Progenitor cell of endocrine pancreas (in vitro differentiated cells): ENCODE results near the gene UNCX. TPM values are rescaled to one million over a fixed set of nuclear protein-coding genes. Genes with fewer than 3 reads are reported as not detected.
"Not testable (repeated sequence)": the region's sequence is repeated elsewhere in the genome, so short reads cannot be mapped to it uniquely, and the experiment has no call there.

Experiments
- DNase-seq: peaks from one replicate; pipeline ENCODE4 v3.0.0; 2021; ENCODE audit warnings: low spot score; ENCODE audit not compliant: unreplicated experiment
- H3K27ac Mint-ChIP-seq: 2 replicates; pipeline ENCODE4 v1.8.0; 2021; ENCODE audit warnings: mild to moderate bottlenecking, moderate library complexity, mixed read lengths
- H3K27me3 Mint-ChIP-seq: 2 replicates; pipeline ENCODE4 v1.8.0; 2021; ENCODE audit warnings: mixed read lengths
- H3K36me3 Mint-ChIP-seq: 2 replicates; pipeline ENCODE4 v1.8.0; 2022; ENCODE audit warnings: mixed read lengths; ENCODE audit not compliant: insufficient read depth
- H3K4me1 Mint-ChIP-seq: 2 replicates; pipeline ENCODE4 v1.8.0; 2021; ENCODE audit warnings: low read depth, mixed read lengths
- H3K4me3 Mint-ChIP-seq: 2 replicates; pipeline ENCODE4 v1.8.0; 2021; ENCODE audit warnings: low read depth, mild to moderate bottlenecking, moderate library complexity, mixed read lengths
- H3K9me3 Mint-ChIP-seq: 2 replicates; pipeline ENCODE4 v1.8.0; 2021; ENCODE audit warnings: low read depth, mixed read lengths
- CTCF ChIP-seq: fragments of 200-600 bp; sonication (generic); IDR thresholded peaks from one replicate; pipeline ENCODE4 v1.5.0; 2021; ENCODE audit warnings: antibody characterized with exemption, mild to moderate bottlenecking; ENCODE audit not compliant: unreplicated experiment
- total RNA-seq: library from RNA; stranded (reverse); gene quantifications from 2 replicates; pipeline ENCODE4 v1.2.1, GENCODE V29; 2021

UNCX gene
- total RNA-seq, 1 donor from 2014 or later: not detected

- no peaks in the 10 kb centered on the region for H3K9me3 Mint-ChIP-seq
- peaks cover 37% of the 10 kb centered on the region for H3K27me3 Mint-ChIP-seq
- H3K27ac Mint-ChIP-seq: no peak overlapping the region
- no peak for DNase-seq
- no peaks in the 10 kb centered on the region for H3K4me1 Mint-ChIP-seq
- no peak for TF ChIP-seq CTCF
- H3K36me3 Mint-ChIP-seq: no peaks in the 10 kb centered on the region
- no peak overlapping the region for H3K4me3 Mint-ChIP-seq
Measured at GRCh38 chr7:1210321-1210978, 22.2 kb upstream of the UNCX start.

- no peak for TF ChIP-seq CTCF
- no peaks in the 10 kb centered on the region for H3K4me1 Mint-ChIP-seq
- no peak overlapping the region for H3K4me3 Mint-ChIP-seq
- no peak overlapping the region for H3K27ac Mint-ChIP-seq
- DNase-seq: no peak
- no peaks in the 10 kb centered on the region for H3K9me3 Mint-ChIP-seq
- H3K36me3 Mint-ChIP-seq: no peaks in the 10 kb centered on the region
- peaks cover 38% of the 10 kb centered on the region for H3K27me3 Mint-ChIP-seq
Measured at GRCh38 chr7:1210979-1211608, 21.6 kb upstream of the UNCX start.

GRCh38 chr7:1211611-1212010 lies 21.1 kb upstream of the UNCX start:
- no peak overlapping the region for H3K27ac Mint-ChIP-seq
- H3K9me3 Mint-ChIP-seq: no peaks in the 10 kb centered on the region
- TF ChIP-seq CTCF: no peak
- no peak overlapping the region for H3K4me3 Mint-ChIP-seq
- DNase-seq: no peak
- H3K27me3 Mint-ChIP-seq: peaks cover 37% of the 10 kb centered on the region
- H3K36me3 Mint-ChIP-seq: no peaks in the 10 kb centered on the region
- no peaks in the 10 kb centered on the region for H3K4me1 Mint-ChIP-seq

- not testable (repeated sequence) for DNase-seq, H3K9me3 Mint-ChIP-seq, H3K4me1 Mint-ChIP-seq, H3K36me3 Mint-ChIP-seq, H3K27ac Mint-ChIP-seq, H3K4me3 Mint-ChIP-seq
- peaks cover 40% of the 10 kb centered on the region for H3K27me3 Mint-ChIP-seq
Measured at GRCh38 chr7:1212025-1212424, 20.6 kb upstream of the UNCX start.

GRCh38 chr7:1214516-1214915 lies 18.2 kb upstream of the UNCX start:
- Mint-ChIP-seq H3K27ac (no peak overlapping the region), H3K4me3 (no peak overlapping the region), H3K9me3 (peaks cover 4% of the 10 kb centered on the region), H3K4me1 (no peaks in the 10 kb centered on the region), H3K27me3 (peaks cover 52% of the 10 kb centered on the region), H3K36me3 (no peaks in the 10 kb centered on the region)
- DNase-seq: no peak
- no peak for TF ChIP-seq CTCF
